Measurements from ENCODE around the gene AMDHD1. TPM values are rescaled to one million over a fixed set of nuclear protein-coding genes. Genes with fewer than 3 reads are reported as not detected.

Gene AMDHD1
- polyA plus RNA-seq, 3 donors from 2014 or later: 2.1 to 2.4 TPM; not detected in 1

DNA sequence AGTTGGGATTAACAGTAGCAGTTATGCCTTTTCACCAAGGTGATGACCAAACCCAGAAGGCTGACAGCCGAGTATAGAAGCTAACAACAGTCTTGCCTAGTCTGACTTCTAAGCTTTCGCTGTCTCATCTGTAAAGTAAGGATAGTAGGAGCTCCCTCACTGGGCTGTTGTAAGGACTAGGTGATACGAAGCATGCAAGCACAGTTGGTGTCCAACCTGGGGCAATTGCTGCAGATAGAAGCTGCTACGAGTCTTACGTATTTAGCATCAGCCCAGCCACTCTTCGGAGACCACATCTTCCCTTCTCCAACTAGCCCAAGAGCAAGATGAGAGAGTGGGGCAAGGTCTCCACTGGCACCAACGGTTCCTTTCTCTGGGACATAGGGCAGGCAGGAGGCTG is 47.0 kb downstream of the AMDHD1 start:
- H3K9me3 Mint-ChIP-seq: peaks cover 0 to 2% (median 0%) of the 10 kb centered on the region in 6 donors
- no peak overlapping the region for H3K27ac Mint-ChIP-seq

DNA sequence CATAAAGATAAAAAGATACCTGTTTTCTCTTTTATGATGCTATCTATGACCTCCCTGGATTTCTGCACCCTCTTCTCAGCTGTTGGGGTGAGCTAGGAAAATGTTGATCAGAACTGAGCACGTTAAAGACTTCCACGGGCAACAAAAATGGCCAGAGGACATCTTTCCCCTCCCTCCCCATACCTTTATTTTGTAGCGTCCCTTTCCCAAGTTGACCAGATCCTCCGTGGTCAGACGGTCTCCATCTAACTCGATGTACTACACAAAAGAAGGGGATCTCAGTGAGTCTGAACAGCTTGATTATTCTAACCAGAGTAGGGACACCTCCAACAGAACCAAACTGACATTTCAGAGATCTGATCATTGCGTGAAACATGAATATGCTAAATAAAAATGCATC is 50.8 kb downstream of the AMDHD1 start:
- H3K27ac Mint-ChIP-seq: no peak overlapping the region
- H3K4me3 Mint-ChIP-seq: no peak overlapping the region
- H3K27me3 Mint-ChIP-seq (ENCODE audit: low read depth in 3 of 3): peaks cover 0 to 3% (median 1%) of the 10 kb centered on the region in 3 donors
- H3K4me1 Mint-ChIP-seq: peaks cover 2 to 4% of the 10 kb centered on the region in 2 donors
- DNase-seq: no peak
- peaks cover 0 to 18% (median 13%) of the 10 kb centered on the region in 3 donors for H3K36me3 Mint-ChIP-seq
- H3K9me3 Mint-ChIP-seq: peaks cover 0 to 2% (median 0%) of the 10 kb centered on the region in 6 donors

More for the DNA sequence above, 47.0 kb downstream of the AMDHD1 start:
- Mint-ChIP-seq H3K4me3 (no peak overlapping the region), H3K36me3 (peaks cover 0 to 17% (median 14%) of the 10 kb centered on the region in 3 donors), H3K4me1 (no peaks in the 10 kb centered on the region), H3K27me3 (ENCODE audit: low read depth in 3 of 3) (peaks cover 0 to 3% (median 1%) of the 10 kb centered on the region in 3 donors)
- no peak for DNase-seq

DNA sequence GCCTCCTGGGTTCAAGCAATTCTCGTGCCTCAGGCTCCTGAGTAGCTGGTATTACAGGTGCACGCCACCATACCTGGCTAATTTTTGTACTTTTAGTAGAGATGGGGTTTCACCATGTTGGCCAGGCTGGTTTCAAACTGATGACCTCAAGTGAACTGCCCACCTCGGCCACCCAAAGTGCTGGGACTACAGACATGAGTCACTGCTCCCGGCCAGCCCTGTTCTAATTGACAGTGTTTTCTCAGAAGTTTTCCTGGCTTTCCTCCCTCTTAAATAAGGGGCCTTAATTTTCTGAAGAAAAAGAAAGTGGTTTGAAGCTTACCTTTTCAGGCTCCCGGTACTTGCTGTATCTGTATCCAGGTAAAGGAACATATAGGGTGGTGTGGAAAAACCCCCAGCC is 51.3 kb downstream of the AMDHD1 start:
- Mint-ChIP-seq H3K9me3 (peaks cover 0 to 2% (median 0%) of the 10 kb centered on the region in 6 donors), H3K27me3 (ENCODE audit: low read depth in 3 of 3) (peaks cover 0 to 3% (median 1%) of the 10 kb centered on the region in 3 donors), H3K27ac (no peak overlapping the region), H3K4me1 (peaks cover 2 to 5% of the 10 kb centered on the region in 2 donors), H3K4me3 (no peak overlapping the region), H3K36me3 (peaks cover 0 to 15% (median 13%) of the 10 kb centered on the region in 3 donors)
- no peak for DNase-seq

DNA sequence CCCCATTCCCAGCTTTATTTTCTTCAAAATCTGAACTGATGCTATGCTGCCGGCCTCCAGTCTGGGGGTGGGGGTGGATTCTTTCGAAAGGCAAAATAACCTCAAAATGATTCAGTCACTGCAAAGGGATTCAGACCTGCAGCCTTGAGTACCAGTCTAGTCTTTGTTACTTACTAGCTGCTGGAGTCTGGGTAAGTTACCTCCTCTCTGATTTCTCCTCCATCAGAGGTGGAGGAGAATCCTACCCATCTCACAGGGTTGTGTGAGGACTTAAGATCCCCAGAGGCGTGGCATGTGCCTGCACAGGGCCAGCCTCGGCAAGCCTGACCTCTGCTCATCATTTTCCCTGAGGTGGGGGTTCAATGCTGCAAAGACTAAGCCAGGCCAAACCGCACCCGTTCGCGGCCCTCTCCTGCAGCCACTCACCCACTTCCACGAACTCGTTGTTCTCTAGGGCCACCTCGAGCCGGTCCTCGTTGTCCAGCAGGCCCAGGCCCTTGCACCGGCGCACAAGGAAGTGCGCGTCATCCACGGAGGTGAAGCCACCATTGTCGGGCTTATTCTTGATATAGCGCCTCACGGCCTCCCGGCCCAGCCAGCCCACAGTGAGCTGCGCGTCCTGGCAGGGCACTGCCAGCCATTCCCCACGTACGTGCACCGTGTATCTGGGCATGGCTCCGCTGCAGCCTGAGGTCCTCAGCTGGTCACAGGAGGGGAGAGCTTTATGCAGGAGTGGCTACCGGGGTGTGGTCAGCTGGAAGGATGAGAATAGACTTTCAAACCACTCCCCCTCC is 52.3 kb downstream of the AMDHD1 start:
- peaks cover 0 to 2% (median 0%) of the 10 kb centered on the region in 6 donors for H3K9me3 Mint-ChIP-seq
- DNase-seq: no peak
- H3K36me3 Mint-ChIP-seq: peaks cover 0 to 17% (median 13%) of the 10 kb centered on the region in 3 donors
- H3K27ac Mint-ChIP-seq: no peak overlapping the region
- H3K4me1 Mint-ChIP-seq: peaks cover 2 to 5% of the 10 kb centered on the region in 2 donors
- no peak overlapping the region for H3K4me3 Mint-ChIP-seq
- H3K27me3 Mint-ChIP-seq (ENCODE audit: low read depth in 3 of 3): peaks cover 0 to 3% (median 1%) of the 10 kb centered on the region in 3 donors

DNA sequence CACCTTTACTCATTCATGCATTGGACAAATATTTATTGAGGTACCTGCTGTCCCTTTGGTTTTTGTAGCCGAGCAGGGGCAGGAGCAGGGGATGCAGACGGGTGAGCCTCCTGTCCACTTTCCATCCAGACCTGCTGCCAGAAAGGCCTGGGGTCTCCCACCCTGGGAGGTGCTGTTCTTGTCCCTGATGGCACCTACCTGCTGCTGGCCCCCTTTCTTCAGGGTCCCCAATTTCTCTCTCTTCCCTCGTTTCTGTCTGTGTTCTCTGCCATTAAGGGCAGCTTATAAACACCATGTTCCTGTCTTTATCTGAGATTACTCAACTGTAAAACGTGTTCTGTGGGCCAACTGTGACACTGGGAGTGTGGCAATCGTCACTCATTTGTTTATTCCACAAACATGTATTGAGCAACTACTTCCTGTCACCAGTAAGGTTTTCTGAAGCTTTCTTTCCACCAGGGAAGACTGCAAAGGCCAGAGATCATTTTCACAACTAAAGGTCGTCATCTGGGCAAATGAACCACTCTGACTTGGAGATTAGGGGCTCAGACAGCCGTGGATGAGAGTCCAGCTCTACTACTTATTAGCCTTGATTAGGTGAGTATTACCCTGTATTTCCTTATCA is 53.0 kb downstream of the AMDHD1 start, which contains the start of gene HAL:
Gene HAL (minus strand): TSS at position 311 of the 625 bp plus-strand sequence. CDS start 434 bp downstream, outside the sequence.
- peaks cover 0 to 2% (median 0%) of the 10 kb centered on the region in 6 donors for H3K9me3 Mint-ChIP-seq
- no peak within 1 kb of the TSS for H3K4me3 Mint-ChIP-seq
- H3K4me1 Mint-ChIP-seq: peaks cover 2 to 5% of the 10 kb centered on the region in 2 donors
- H3K27me3 Mint-ChIP-seq (ENCODE audit: low read depth in 3 of 3): peaks cover 1 to 3% (median 3%) of the 10 kb centered on the region in 3 donors
- H3K27ac Mint-ChIP-seq: no peak within 1 kb of the TSS
- no peak for DNase-seq
- peaks cover 5 to 24% (median 13%) of the 10 kb centered on the region in 3 donors for H3K36me3 Mint-ChIP-seq

DNA sequence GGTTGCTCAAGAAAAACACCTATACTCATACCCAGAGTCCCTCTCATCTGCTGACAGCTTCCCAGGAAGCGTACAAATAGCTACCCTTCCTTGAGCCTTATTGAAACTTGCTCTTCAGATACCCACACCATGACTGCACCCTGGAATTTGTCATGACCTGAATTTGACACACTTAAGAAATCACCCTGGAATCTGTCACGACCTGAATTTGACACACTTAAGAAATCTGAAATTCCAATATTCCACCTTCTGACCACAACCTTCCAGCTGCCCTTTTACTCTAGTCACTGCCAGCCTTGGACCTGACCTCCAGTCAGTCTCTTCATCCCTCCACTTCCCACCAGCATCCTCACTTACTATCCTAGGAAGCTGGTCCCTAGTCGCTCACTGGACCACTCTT is 54.1 kb downstream of the AMDHD1 start:
- peak overlapping the region in 1 of 6 donors; percentile 26 for H3K27ac Mint-ChIP-seq
- H3K4me1 Mint-ChIP-seq: peaks cover 2 to 5% of the 10 kb centered on the region in 2 donors
- H3K9me3 Mint-ChIP-seq: peaks cover 0 to 2% (median 0%) of the 10 kb centered on the region in 6 donors
- no peak for DNase-seq
- H3K4me3 Mint-ChIP-seq: no peak overlapping the region
- peaks cover 5 to 22% (median 13%) of the 10 kb centered on the region in 3 donors for H3K36me3 Mint-ChIP-seq
- H3K27me3 Mint-ChIP-seq (ENCODE audit: low read depth in 3 of 3): peaks cover 1 to 3% (median 3%) of the 10 kb centered on the region in 3 donors

DNA sequence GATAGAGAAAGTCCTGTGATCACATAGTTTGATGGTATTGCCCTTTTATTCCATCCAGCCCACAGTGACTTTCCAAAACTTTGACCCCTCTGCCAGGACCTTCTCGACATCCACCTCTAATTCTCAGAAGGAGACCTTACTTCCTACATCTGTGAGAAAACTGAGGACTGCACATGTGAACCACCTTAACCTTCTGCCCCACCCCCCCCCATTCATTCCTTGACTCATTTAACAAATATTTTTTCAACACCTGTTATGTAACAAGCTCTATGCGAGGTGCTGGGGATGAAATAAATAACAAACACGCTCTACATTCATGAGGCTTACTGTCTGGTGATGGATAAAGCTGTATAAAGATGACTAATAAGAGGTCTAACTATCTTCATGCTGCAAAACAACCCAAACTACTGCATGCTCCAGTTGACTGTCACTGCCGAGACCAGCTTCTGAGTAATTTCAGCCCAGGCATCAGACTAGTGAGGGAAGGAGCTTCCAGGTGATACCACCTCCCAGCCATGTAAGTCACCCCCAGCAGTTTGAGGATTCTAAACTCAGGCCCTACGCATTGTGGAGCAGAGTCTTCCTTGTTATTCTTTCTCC is 54.9 kb downstream of the AMDHD1 start:
- Mint-ChIP-seq H3K36me3 (peaks cover 13 to 26% (median 13%) of the 10 kb centered on the region in 3 donors), H3K4me1 (peaks cover 2 to 5% of the 10 kb centered on the region in 2 donors), H3K27ac (no peak overlapping the region), H3K27me3 (ENCODE audit: low read depth in 3 of 3) (peaks cover under 1 to 3% (median 3%) of the 10 kb centered on the region in 3 donors), H3K9me3 (peaks cover 0 to 1% (median 0%) of the 10 kb centered on the region in 6 donors), H3K4me3 (no peak overlapping the region)
- DNase-seq: no peak

DNA sequence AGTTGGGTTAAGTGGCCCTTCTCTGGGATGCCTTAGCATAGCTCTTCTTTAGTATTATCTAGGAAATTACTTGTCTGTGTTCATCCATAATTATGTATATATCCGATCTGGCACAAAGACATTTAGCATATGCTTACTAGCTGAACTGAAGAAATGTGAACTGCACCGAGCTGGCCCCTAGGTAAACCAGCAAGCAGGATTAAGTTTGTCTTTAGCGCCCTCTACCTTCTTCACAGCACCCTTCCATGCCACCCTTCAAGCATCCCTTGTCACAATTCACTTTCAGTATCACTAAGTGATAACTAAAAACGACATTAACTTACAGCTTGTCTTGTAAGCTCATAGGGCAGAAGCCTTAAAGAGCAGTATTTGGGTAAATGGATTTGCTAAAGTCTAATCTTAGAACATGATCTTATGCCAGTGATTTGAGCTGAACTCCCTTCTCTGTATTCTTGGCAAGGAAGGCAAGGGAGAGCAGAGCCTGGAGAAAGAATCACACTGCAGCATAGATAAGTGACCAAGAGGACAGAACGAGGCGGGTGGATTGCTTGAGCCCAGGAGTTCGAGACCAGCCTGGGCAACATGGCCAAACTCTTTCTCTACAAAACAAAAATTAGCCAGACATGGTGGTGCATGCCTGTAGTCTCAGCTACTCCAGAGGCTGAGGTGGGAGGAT is 55.6 kb downstream of the AMDHD1 start:
- Mint-ChIP-seq H3K4me1 (peaks cover 2 to 5% of the 10 kb centered on the region in 2 donors), H3K9me3 (no peaks in the 10 kb centered on the region), H3K27ac (peak overlapping the region in 1 of 6 donors; percentile 0), H3K27me3 (ENCODE audit: low read depth in 3 of 3) (peaks cover 0 to 3% (median 3%) of the 10 kb centered on the region in 3 donors), H3K36me3 (peaks cover 10 to 24% (median 13%) of the 10 kb centered on the region in 3 donors), H3K4me3 (no peak overlapping the region)
- DNase-seq: peak; percentile 42 to 62 (median 53)

DNA sequence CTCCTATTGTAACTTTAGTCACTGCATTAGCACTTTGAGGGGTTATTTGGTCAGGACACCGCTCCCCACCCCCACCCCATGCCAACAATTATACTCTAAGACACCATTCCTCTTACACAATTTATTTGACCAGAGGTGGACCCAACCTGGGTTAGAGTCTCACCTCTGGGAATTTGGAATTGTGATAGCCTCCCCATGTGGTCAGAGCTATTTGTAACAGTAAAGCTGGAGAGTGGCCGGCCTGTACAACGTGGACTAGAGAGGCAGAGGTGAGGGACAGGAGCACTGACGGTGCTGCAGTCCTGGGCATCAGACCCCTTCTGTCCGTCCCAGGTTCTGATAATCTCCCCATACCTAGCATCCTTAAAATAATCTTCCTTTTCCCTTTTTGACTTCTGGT is 56.4 kb downstream of the AMDHD1 start:
- Mint-ChIP-seq H3K27me3 (ENCODE audit: low read depth in 3 of 3) (peaks cover 0 to 3% (median 0%) of the 10 kb centered on the region in 3 donors), H3K36me3 (peaks cover 15 to 29% (median 16%) of the 10 kb centered on the region in 3 donors)

DNA sequence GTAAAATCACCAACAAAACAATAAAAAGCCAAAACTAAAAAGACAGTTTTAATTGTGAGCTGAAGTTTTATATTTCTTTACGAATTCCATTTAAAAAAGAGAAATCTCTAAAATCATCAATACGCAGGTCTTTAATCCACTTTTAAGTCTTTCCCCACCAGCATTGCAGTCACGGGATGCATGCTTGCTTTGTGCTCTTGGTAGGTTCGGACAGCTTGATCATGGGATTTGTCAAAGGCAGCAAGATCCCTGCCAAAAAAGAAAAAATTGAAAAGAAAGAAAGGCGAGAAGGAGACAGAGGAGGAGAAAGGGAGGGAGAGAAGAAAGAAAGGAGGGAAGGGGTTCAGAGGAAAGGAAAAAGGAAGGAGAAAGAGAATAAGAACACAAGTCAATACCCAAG is 57.7 kb downstream of the AMDHD1 start:
- Mint-ChIP-seq H3K4me1 (peaks cover 2 to 5% of the 10 kb centered on the region in 2 donors), H3K27ac (peak overlapping the region in 1 of 6 donors; percentile 16), H3K4me3 (no peak overlapping the region), H3K36me3 (peaks cover 20 to 40% (median 27%) of the 10 kb centered on the region in 3 donors), H3K27me3 (ENCODE audit: low read depth in 3 of 3) (peaks cover 0 to 3% (median 0%) of the 10 kb centered on the region in 3 donors), H3K9me3 (no peaks in the 10 kb centered on the region)
- DNase-seq: no peak

More for the DNA sequence above, 56.4 kb downstream of the AMDHD1 start:
- peaks cover 2 to 5% of the 10 kb centered on the region in 2 donors for H3K4me1 Mint-ChIP-seq
- peak overlapping the region in 1 of 6 donors; percentile 21 for H3K27ac Mint-ChIP-seq
- H3K9me3 Mint-ChIP-seq: no peaks in the 10 kb centered on the region
- H3K4me3 Mint-ChIP-seq: no peak overlapping the region
- no peak for DNase-seq

DNA sequence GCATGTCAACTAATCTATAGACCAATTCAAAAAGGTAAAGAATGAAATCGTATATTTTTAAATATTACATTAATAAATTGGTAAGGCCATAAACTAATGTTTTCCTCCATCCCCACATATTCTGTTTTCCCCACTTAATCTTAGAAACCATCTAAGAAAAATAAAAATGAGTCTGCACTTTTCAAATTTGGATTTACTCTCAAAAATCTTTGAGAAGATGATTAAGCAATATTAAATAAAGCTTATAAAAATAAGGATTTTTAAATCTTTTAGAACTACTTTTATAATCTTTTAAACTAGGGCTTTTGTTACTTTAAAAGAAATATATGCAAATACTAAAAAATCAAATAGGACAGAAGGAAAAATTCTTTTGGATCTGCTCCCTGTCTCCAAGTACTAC is 63.6 kb downstream of the AMDHD1 start:
- no peak for DNase-seq
- Mint-ChIP-seq H3K27me3 (ENCODE audit: low read depth in 3 of 3) (peaks cover 0 to 1% (median 0%) of the 10 kb centered on the region in 3 donors), H3K27ac (no peak overlapping the region), H3K36me3 (peaks cover 49 to 65% (median 50%) of the 10 kb centered on the region in 3 donors), H3K4me3 (no peak overlapping the region), H3K4me1 (no peaks in the 10 kb centered on the region), H3K9me3 (no peaks in the 10 kb centered on the region)

DNA sequence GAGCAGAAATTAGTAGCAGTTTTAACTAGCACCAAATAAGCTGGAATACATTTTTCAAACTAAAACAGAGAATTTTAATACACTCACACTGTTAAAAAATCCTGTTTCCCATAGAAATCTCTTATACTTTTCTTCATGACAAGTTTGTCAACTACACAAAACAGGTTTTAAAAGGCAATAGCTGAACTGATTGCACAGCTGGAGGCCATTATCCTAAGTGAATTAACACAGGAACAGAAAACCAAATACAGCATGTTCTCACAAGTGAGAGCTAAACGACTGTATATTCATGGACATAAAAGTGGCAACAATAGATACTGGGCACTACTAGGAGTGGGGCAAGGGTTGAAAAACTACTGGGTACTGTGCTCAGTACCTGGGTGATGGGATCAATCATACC is 64.6 kb downstream of the AMDHD1 start:
- DNase-seq: no peak
- H3K36me3 Mint-ChIP-seq: peaks cover 49 to 68% (median 52%) of the 10 kb centered on the region in 3 donors
- H3K27ac Mint-ChIP-seq: no peak overlapping the region
- no peaks in the 10 kb centered on the region for H3K4me1 Mint-ChIP-seq
- H3K4me3 Mint-ChIP-seq: no peak overlapping the region
- no peaks in the 10 kb centered on the region for H3K9me3 Mint-ChIP-seq
- peaks cover 0 to 1% (median 0%) of the 10 kb centered on the region in 3 donors for H3K27me3 Mint-ChIP-seq (ENCODE audit: low read depth in 3 of 3)

All from immature natural killer cell (primary cell).